Neural cell (in vitro differentiated cells): ENCODE measurements around the gene MYO18B. TPM values are rescaled to one million over a fixed set of nuclear protein-coding genes. Genes with fewer than 3 reads are reported as not detected.

ENCODE experiments used
- H2AFZ ChIP-seq: fragments of 200-600, 300-800 bp; sonication (generic), shearing (Covaris generic); 2 replicates; pipeline ENCODE4 v1.6.0; 2014; ENCODE audit warnings: low read depth, mild to moderate bottlenecking, antibody characterized with exemption, low read length, moderate library complexity
- H3F3A ChIP-seq: fragments of 200-600 bp; shearing (Covaris generic); 2 replicates; pipeline ENCODE4 v1.6.1; 2016; ENCODE audit warnings: mild to moderate bottlenecking, moderate library complexity, mixed read lengths, antibody characterized with exemption, low read length; ENCODE audit not compliant: insufficient read depth, poor library complexity, severe bottlenecking
- H3K27ac ChIP-seq: fragments of 200-600, 300-800 bp; sonication (generic), shearing (Covaris generic); 2 replicates; pipeline ENCODE4 v1.5.1; 2014; ENCODE audit warnings: mild to moderate bottlenecking, low read length, moderate library complexity
- H3K27me3 ChIP-seq: fragments of 300-800, 200-600 bp; sonication (generic), shearing (Covaris generic); 2 replicates; pipeline ENCODE4 v1.6.0; 2014; ENCODE audit warnings: mild to moderate bottlenecking, low read depth, low read length, moderate library complexity; ENCODE audit not compliant: insufficient read depth
- H3K36me3 ChIP-seq: fragments of 300-800, 200-600 bp; sonication (generic), shearing (Covaris generic); 2 replicates; pipeline ENCODE4 v1.5.1; 2014; ENCODE audit warnings: mild to moderate bottlenecking, antibody characterized with exemption, low read length, moderate library complexity; ENCODE audit not compliant: insufficient read depth
- H3K4me2 ChIP-seq: fragments of 300-800, 200-600 bp; sonication (generic), shearing (Covaris generic); 2 replicates; pipeline ENCODE4 v1.6.0; 2014; ENCODE audit warnings: mild to moderate bottlenecking, low read length
- H3K4me3 ChIP-seq: fragments of 300-800, 200-600 bp; sonication (generic), shearing (Covaris generic); 2 replicates; pipeline ENCODE4 v1.5.1; 2014; ENCODE audit warnings: mild to moderate bottlenecking, low read length, moderate library complexity
- H3K79me2 ChIP-seq: fragments of 200-600 bp; shearing (Covaris generic); replicated peaks from 2 replicates; pipeline ENCODE4 v1.6.0; 2014; ENCODE audit warnings: mild to moderate bottlenecking, low read length, moderate library complexity; ENCODE audit not compliant: insufficient read depth
- H3K9ac ChIP-seq: fragments of 300-800, 200-600 bp; sonication (generic), shearing (Covaris generic); 2 replicates; pipeline ENCODE4 v1.6.1; 2016; ENCODE audit warnings: mild to moderate bottlenecking, low read length, mixed read lengths
- H3K9me2 ChIP-seq: fragments of 200-600 bp; shearing (Covaris generic); 2 replicates; pipeline ENCODE4 v1.6.1; 2016; ENCODE audit warnings: mild to moderate bottlenecking, low read length, mixed read lengths; ENCODE audit not compliant: insufficient read depth
- H3K9me3 ChIP-seq: fragments of 200-600, 300-800 bp; sonication (generic), shearing (Covaris generic); 2 replicates; pipeline ENCODE4 v1.6.1; 2016; ENCODE audit warnings: mild to moderate bottlenecking, mixed run types, low read length, moderate library complexity, mixed read lengths
- H4K20me1 ChIP-seq: fragments of 200-600 bp; shearing (Covaris generic); 2 replicates; pipeline ENCODE4 v1.6.1; 2016; ENCODE audit warnings: mild to moderate bottlenecking, mixed run types; ENCODE audit not compliant: insufficient read depth
- CTCF ChIP-seq: fragments of 450-650 bp; IDR thresholded peaks from 2 replicates; pipeline ENCODE4 v1.5.1; 2014; ENCODE audit warnings: antibody characterized with exemption, mild to moderate bottlenecking, moderate library complexity; ENCODE audit not compliant: poor library complexity, severe bottlenecking
- EP300 ChIP-seq: fragments of 450-650 bp; conservative IDR thresholded peaks from 2 replicates; pipeline ENCODE4 v1.6.1; 2014; ENCODE audit warnings: antibody characterized with exemption, mild to moderate bottlenecking, moderate library complexity; ENCODE audit not compliant: poor library complexity, severe bottlenecking
- EZH2 ChIP-seq: fragments of 200-600, 300-800 bp; shearing (Covaris generic), sonication (generic); IDR thresholded peaks from 2 replicates; pipeline ENCODE4 v1.6.1; 2014; ENCODE audit warnings: antibody characterized with exemption, low read length, borderline replicate concordance, mild to moderate bottlenecking; ENCODE audit not compliant: insufficient read depth, poor library complexity, severe bottlenecking
- MXI1 ChIP-seq: fragments of 450-650 bp; conservative IDR thresholded peaks from 2 replicates; pipeline ENCODE4 v1.6.1; 2014; ENCODE audit warnings: antibody characterized with exemption, mild to moderate bottlenecking; ENCODE audit not compliant: poor library complexity, severe bottlenecking
- POLR2AphosphoS5 ChIP-seq: IDR thresholded peaks from 2 replicates; pipeline ENCODE4 v1.6.1; 2012
- RAD21 ChIP-seq: fragments of 450-650 bp; conservative IDR thresholded peaks from 2 replicates; pipeline ENCODE4 v1.6.1; 2014; ENCODE audit warnings: antibody characterized with exemption, mild to moderate bottlenecking, moderate library complexity
- REST ChIP-seq: IDR thresholded peaks from 2 replicates; pipeline ENCODE4 v1.6.1; 2012; ENCODE audit warnings: borderline replicate concordance
- SMC3 ChIP-seq: fragments of 450-650 bp; conservative IDR thresholded peaks from 2 replicates; pipeline ENCODE4 v1.6.1; 2014; ENCODE audit warnings: antibody characterized with exemption, mild to moderate bottlenecking, moderate library complexity; ENCODE audit not compliant: poor library complexity
- TAF1 ChIP-seq: IDR thresholded peaks from 2 replicates; pipeline ENCODE4 v1.6.1; 2012; ENCODE audit warnings: low read depth
- polyA plus RNA-seq: library from polyadenylated mRNA; depleted of rRNA; stranded (reverse); fragments of >200 nt; gene quantifications from 2 replicates; pipeline ENCODE4 v1.2.3, GENCODE V29; 2014

The MYO18B gene
- polyA plus RNA-seq, 1 donor from 2014 or later, result 0.71 TPM

- no peaks in the 10 kb centered on the region for H3K79me2 ChIP-seq
- TF ChIP-seq TAF1 (no peak), MXI1 (no peak), EP300 (no peak), REST (no peak), CTCF (no peak)
- no peak overlapping the region for H2AFZ ChIP-seq
- H3K27ac ChIP-seq, result no peak overlapping the region
- H3K9ac ChIP-seq, result no peak overlapping the region
- no peak overlapping the region for H3K4me3 ChIP-seq
- H3K27me3 ChIP-seq, result no peaks in the 10 kb centered on the region
- no peaks in the 10 kb centered on the region for H3K9me3 ChIP-seq
- no peaks in the 10 kb centered on the region for H3K9me2 ChIP-seq
- H3F3A ChIP-seq, result no peaks in the 10 kb centered on the region
- no peaks in the 10 kb centered on the region for H4K20me1 ChIP-seq
- no peaks in the 10 kb centered on the region for H3K36me3 ChIP-seq
- H3K4me2 ChIP-seq, result no peak overlapping the region
Measured at GRCh38 chr22:26035523-26035922, 293.5 kb downstream of the MYO18B start.

- no peaks in the 10 kb centered on the region for H4K20me1 ChIP-seq
- no peak overlapping the region for H2AFZ ChIP-seq
- H3K4me2 ChIP-seq, result no peak overlapping the region
- TF ChIP-seq CTCF (no peak), EZH2 (no peak), MXI1 (no peak), REST (no peak), SMC3 (no peak), RAD21 (no peak), EP300 (no peak), POLR2AphosphoS5 (no peak), TAF1 (no peak)
- H3K36me3 ChIP-seq, result no peaks in the 10 kb centered on the region
- H3K9ac ChIP-seq, result no peak overlapping the region
- no peak overlapping the region for H3K27ac ChIP-seq
- no peaks in the 10 kb centered on the region for H3K27me3 ChIP-seq
- H3K79me2 ChIP-seq, result no peaks in the 10 kb centered on the region
- no peaks in the 10 kb centered on the region for H3F3A ChIP-seq
- no peaks in the 10 kb centered on the region for H3K9me2 ChIP-seq
- H3K4me3 ChIP-seq, result no peak overlapping the region
- H3K9me3 ChIP-seq, result no peaks in the 10 kb centered on the region
Measured at GRCh38 chr22:26038365-26038764, 296.4 kb downstream of the MYO18B start.
